ENCODE results near the gene MYH14.

The MYH14 gene

GRCh38 chr19:50286443-50286842 lies 83.0 kb downstream of the MYH14 start:
- Histone ChIP-seq H3K27ac (ENCODE audit: low read depth, low read length) (no peak overlapping the region), H3K4me3 (ENCODE audit: insufficient read depth, low read length, poor library complexity, severe bottlenecking) (no peak overlapping the region), H3K36me3 (ENCODE audit: low read length) (no peaks in the 10 kb centered on the region), H4K20me1 (ENCODE audit: low read depth, low read length) (no peaks in the 10 kb centered on the region), H3K79me2 (ENCODE audit: insufficient read depth, low read length) (no peaks in the 10 kb centered on the region), H2AFZ (ENCODE audit: low read depth, low read length, severe bottlenecking) (no peak overlapping the region), H3K9me3 (ENCODE audit: insufficient read depth, low read length) (no peaks in the 10 kb centered on the region; the same call in 1 of the 2 replicates), H3K9ac (ENCODE audit: low read length) (no peak overlapping the region), H3K27me3 (ENCODE audit: low read length) (no peaks in the 10 kb centered on the region), H3K4me2 (ENCODE audit: low read depth, low read length, poor library complexity, severe bottlenecking) (no peak overlapping the region), H3F3A (ENCODE audit: insufficient read depth) (no peaks in the 10 kb centered on the region), H3K9me2 (replicated peaks; ENCODE audit: insufficient read depth, low read length) (no peaks in the 10 kb centered on the region)
- TF ChIP-seq CTCF (IDR thresholded peaks at IDR 0.05; ENCODE audit: insufficient read depth, low read length, poor library complexity, severe bottlenecking): no peak
- no peak for TF ChIP-seq EZH2phosphoT487 (conservative IDR thresholded peaks at IDR 0.05; ENCODE audit: low read length)

- Histone ChIP-seq H2AFZ (ENCODE audit: low read depth, low read length, severe bottlenecking) (no peak overlapping the region), H3K9me2 (replicated peaks; ENCODE audit: insufficient read depth, low read length) (no peaks in the 10 kb centered on the region), H3K4me3 (ENCODE audit: insufficient read depth, low read length, poor library complexity, severe bottlenecking) (no peak overlapping the region), H3K9ac (ENCODE audit: low read length) (no peak overlapping the region), H3K4me2 (ENCODE audit: low read depth, low read length, poor library complexity, severe bottlenecking) (no peak overlapping the region), H3K36me3 (ENCODE audit: low read length) (no peaks in the 10 kb centered on the region), H3F3A (ENCODE audit: insufficient read depth) (no peaks in the 10 kb centered on the region), H3K79me2 (ENCODE audit: insufficient read depth, low read length) (no peaks in the 10 kb centered on the region), H3K27ac (ENCODE audit: low read depth, low read length) (no peak overlapping the region), H4K20me1 (ENCODE audit: low read depth, low read length) (no peaks in the 10 kb centered on the region), H3K9me3 (ENCODE audit: insufficient read depth, low read length) (no peaks in the 10 kb centered on the region; the same call in 1 of the 2 replicates), H3K27me3 (ENCODE audit: low read length) (no peaks in the 10 kb centered on the region)
- TF ChIP-seq EZH2phosphoT487 (conservative IDR thresholded peaks at IDR 0.05; ENCODE audit: low read length): no peak
- no peak for TF ChIP-seq CTCF (IDR thresholded peaks at IDR 0.05; ENCODE audit: insufficient read depth, low read length, poor library complexity, severe bottlenecking)
These were observed 83.9 kb downstream of the MYH14 start for GRCh38 chr19:50287331-50287730.

GRCh38 chr19:50288954-50289353 lies 85.5 kb downstream of the MYH14 start:
- H3K4me3 ChIP-seq (ENCODE audit: insufficient read depth, low read length, poor library complexity, severe bottlenecking): no peak overlapping the region
- H2AFZ ChIP-seq (ENCODE audit: low read depth, low read length, severe bottlenecking): no peak overlapping the region
- no peaks in the 10 kb centered on the region for H4K20me1 ChIP-seq (ENCODE audit: low read depth, low read length)
- H3K9me3 ChIP-seq (ENCODE audit: insufficient read depth, low read length): no peaks in the 10 kb centered on the region; the same call in 1 of the 2 replicates
- no peak overlapping the region for H3K27ac ChIP-seq (ENCODE audit: low read depth, low read length)
- H3K4me2 ChIP-seq (ENCODE audit: low read depth, low read length, poor library complexity, severe bottlenecking): no peak overlapping the region
- no peak overlapping the region for H3K9ac ChIP-seq (ENCODE audit: low read length)
- TF ChIP-seq EZH2phosphoT487 (conservative IDR thresholded peaks at IDR 0.05; ENCODE audit: low read length) (no peak), CTCF (IDR thresholded peaks at IDR 0.05; ENCODE audit: insufficient read depth, low read length, poor library complexity, severe bottlenecking) (no peak)
- H3K36me3 ChIP-seq (ENCODE audit: low read length): no peaks in the 10 kb centered on the region
- H3F3A ChIP-seq (ENCODE audit: insufficient read depth): no peaks in the 10 kb centered on the region
- no peaks in the 10 kb centered on the region for H3K79me2 ChIP-seq (ENCODE audit: insufficient read depth, low read length)
- H3K27me3 ChIP-seq (ENCODE audit: low read length): no peaks in the 10 kb centered on the region
- no peaks in the 10 kb centered on the region for H3K9me2 ChIP-seq (replicated peaks; ENCODE audit: insufficient read depth, low read length)
